ENCODE measurements around the gene ADGRD2.

- TF ChIP-seq, protein P1, sequence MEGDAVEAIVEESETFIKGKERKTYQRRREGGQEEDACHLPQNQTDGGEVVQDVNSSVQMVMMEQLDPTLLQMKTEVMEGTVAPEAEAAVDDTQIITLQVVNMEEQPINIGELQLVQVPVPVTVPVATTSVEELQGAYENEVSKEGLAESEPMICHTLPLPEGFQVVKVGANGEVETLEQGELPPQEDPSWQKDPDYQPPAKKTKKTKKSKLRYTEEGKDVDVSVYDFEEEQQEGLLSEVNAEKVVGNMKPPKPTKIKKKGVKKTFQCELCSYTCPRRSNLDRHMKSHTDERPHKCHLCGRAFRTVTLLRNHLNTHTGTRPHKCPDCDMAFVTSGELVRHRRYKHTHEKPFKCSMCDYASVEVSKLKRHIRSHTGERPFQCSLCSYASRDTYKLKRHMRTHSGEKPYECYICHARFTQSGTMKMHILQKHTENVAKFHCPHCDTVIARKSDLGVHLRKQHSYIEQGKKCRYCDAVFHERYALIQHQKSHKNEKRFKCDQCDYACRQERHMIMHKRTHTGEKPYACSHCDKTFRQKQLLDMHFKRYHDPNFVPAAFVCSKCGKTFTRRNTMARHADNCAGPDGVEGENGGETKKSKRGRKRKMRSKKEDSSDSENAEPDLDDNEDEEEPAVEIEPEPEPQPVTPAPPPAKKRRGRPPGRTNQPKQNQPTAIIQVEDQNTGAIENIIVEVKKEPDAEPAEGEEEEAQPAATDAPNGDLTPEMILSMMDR (IDR thresholded peaks at IDR 0.05), result no peak
- TF ChIP-seq POLR2AphosphoS5 (IDR thresholded peaks at IDR 0.05) (no peak), POLR2A (IDR thresholded peaks at IDR 0.05) (no peak)
Measured at GRCh38 chr9:124411514-124412227, 38.6 kb upstream of the ADGRD2 start.

Data from breast epithelium (tissue), 3 donors.